ENCODE measurements around the gene MORC1.

Gene MORC1

DNA sequence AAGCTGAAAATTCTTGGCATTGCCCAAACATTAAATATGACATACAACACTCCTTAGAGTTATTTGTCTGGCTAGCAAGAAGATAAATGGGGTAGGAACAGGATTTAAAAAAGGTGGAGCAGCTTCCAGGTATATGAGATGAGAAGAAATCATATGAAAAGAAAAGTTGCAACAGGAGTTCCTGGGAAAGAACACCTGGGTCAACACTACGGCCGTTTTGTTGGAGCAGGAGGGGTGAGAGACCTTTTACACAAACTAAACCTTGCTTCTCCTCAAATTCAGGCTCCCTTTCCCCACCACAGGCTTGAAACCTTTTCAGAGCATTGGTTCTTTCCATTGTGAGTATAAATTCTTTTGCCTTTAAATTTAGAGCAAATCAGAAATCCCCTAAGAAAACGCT is 145.5 kb downstream of the MORC1 start:
- H3K79me2 ChIP-seq (ENCODE audit: insufficient read depth, low read length): 0 out of 2 replicates have a peak, but pooled peaks cover 3% of the 10 kb centered on the region
- TF ChIP-seq, protein P1, sequence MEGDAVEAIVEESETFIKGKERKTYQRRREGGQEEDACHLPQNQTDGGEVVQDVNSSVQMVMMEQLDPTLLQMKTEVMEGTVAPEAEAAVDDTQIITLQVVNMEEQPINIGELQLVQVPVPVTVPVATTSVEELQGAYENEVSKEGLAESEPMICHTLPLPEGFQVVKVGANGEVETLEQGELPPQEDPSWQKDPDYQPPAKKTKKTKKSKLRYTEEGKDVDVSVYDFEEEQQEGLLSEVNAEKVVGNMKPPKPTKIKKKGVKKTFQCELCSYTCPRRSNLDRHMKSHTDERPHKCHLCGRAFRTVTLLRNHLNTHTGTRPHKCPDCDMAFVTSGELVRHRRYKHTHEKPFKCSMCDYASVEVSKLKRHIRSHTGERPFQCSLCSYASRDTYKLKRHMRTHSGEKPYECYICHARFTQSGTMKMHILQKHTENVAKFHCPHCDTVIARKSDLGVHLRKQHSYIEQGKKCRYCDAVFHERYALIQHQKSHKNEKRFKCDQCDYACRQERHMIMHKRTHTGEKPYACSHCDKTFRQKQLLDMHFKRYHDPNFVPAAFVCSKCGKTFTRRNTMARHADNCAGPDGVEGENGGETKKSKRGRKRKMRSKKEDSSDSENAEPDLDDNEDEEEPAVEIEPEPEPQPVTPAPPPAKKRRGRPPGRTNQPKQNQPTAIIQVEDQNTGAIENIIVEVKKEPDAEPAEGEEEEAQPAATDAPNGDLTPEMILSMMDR (IDR thresholded peaks at IDR 0.05; ENCODE audit: low read length): no peak
- TF ChIP-seq EZH2 (IDR thresholded peaks at IDR 0.05; ENCODE audit: borderline replicate concordance, low read length): no peak

DNA sequence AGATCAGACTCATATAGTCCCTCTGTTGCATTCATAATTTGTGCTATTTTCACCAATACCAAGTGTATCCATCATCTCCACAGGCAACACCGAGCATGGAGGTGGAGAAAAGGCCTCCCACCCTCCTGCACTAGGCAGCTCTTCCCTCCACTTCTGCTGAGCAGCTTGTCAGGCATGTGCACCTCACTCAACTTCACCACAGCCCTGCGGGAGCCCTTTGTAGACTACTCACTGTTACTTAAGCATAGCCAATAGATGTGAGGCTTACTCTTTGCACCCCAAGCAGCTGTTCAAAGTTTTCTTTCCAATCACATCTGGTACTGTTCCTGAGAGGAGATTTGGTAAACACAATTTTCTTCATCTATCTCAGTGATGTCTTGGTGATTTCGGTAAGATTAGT is 147.4 kb downstream of the MORC1 start:
- no peak overlapping the region for H3K4me2 ChIP-seq (ENCODE audit: low read length)
- H3K9ac ChIP-seq (ENCODE audit: low read length): no peak overlapping the region
- H3K4me3 ChIP-seq (ENCODE audit: low read depth, low read length, poor library complexity, severe bottlenecking): no peak overlapping the region
- H3K4me1 ChIP-seq (ENCODE audit: insufficient read depth, low read length, severe bottlenecking): no peaks in the 10 kb centered on the region
- H4K20me1 ChIP-seq (ENCODE audit: insufficient read depth, low read length): no peaks in the 10 kb centered on the region
- no peak overlapping the region for H3K27ac ChIP-seq (ENCODE audit: low read depth, low read length, poor library complexity, severe bottlenecking)
- no peaks in the 10 kb centered on the region for H3K9me3 ChIP-seq (ENCODE audit: low read length)
- no peak for TF ChIP-seq EZH2 (IDR thresholded peaks at IDR 0.05; ENCODE audit: borderline replicate concordance, low read length)
- TF ChIP-seq, protein P1 (IDR thresholded peaks at IDR 0.05; ENCODE audit: low read length): no peak
- H3F3A ChIP-seq (ENCODE audit: insufficient read depth, low read length): no peaks in the 10 kb centered on the region
- no peaks in the 10 kb centered on the region for H3K79me2 ChIP-seq (ENCODE audit: insufficient read depth, low read length)
- no peak overlapping the region for H2AFZ ChIP-seq (ENCODE audit: low read length)
- no peaks in the 10 kb centered on the region for H3K9me2 ChIP-seq (ENCODE audit: low read depth, low read length)
- no peaks in the 10 kb centered on the region for H3K36me3 ChIP-seq (ENCODE audit: insufficient read depth, low read length)
- H3K27me3 ChIP-seq (ENCODE audit: insufficient read depth, low read length): no peaks in the 10 kb centered on the region

More for the DNA sequence above, 145.5 kb downstream of the MORC1 start:
- Histone ChIP-seq H4K20me1 (ENCODE audit: insufficient read depth, low read length) (no peaks in the 10 kb centered on the region), H2AFZ (ENCODE audit: low read length) (no peak overlapping the region), H3K9me3 (ENCODE audit: low read length) (no peaks in the 10 kb centered on the region), H3K27ac (ENCODE audit: low read depth, low read length, poor library complexity, severe bottlenecking) (no peak overlapping the region), H3K4me2 (ENCODE audit: low read length) (no peak overlapping the region), H3F3A (ENCODE audit: insufficient read depth, low read length) (no peaks in the 10 kb centered on the region), H3K9ac (ENCODE audit: low read length) (no peak overlapping the region), H3K27me3 (ENCODE audit: insufficient read depth, low read length) (no peaks in the 10 kb centered on the region), H3K36me3 (ENCODE audit: insufficient read depth, low read length) (no peaks in the 10 kb centered on the region), H3K4me3 (ENCODE audit: low read depth, low read length, poor library complexity, severe bottlenecking) (no peak overlapping the region), H3K4me1 (ENCODE audit: insufficient read depth, low read length, severe bottlenecking) (no peaks in the 10 kb centered on the region), H3K9me2 (ENCODE audit: low read depth, low read length) (no peaks in the 10 kb centered on the region)

DNA sequence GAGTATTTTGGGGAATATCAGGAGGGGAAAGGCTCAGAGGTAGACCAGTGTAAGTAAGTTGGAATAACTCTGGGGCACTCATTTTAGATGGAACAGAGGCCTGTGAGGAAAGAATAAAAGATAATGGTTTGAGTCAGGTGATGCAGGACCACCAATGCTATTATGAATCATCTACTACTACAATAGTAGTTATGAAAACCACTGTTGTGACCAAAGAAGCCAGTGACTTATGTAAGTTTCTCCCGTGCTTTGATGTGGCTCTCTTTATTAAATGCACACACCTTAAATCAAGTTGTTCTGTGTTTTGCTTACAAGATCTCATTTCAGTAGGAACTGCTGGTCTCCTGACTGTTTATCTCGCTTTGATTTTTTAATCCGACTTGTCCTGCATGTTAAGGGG is 151.2 kb downstream of the MORC1 start:
- Histone ChIP-seq H3F3A (ENCODE audit: insufficient read depth, low read length) (no peaks in the 10 kb centered on the region), H3K4me1 (ENCODE audit: insufficient read depth, low read length, severe bottlenecking) (no peaks in the 10 kb centered on the region), H3K79me2 (ENCODE audit: insufficient read depth, low read length) (no peaks in the 10 kb centered on the region), H3K4me2 (ENCODE audit: low read length) (no peak overlapping the region), H2AFZ (ENCODE audit: low read length) (no peak overlapping the region), H3K9ac (ENCODE audit: low read length) (no peak overlapping the region), H3K27me3 (ENCODE audit: insufficient read depth, low read length) (no peaks in the 10 kb centered on the region), H3K9me3 (ENCODE audit: low read length) (no peaks in the 10 kb centered on the region), H3K9me2 (ENCODE audit: low read depth, low read length) (no peaks in the 10 kb centered on the region), H3K36me3 (ENCODE audit: insufficient read depth, low read length) (no peaks in the 10 kb centered on the region), H3K4me3 (ENCODE audit: low read depth, low read length, poor library complexity, severe bottlenecking) (no peak overlapping the region), H4K20me1 (ENCODE audit: insufficient read depth, low read length) (no peaks in the 10 kb centered on the region), H3K27ac (ENCODE audit: low read depth, low read length, poor library complexity, severe bottlenecking) (no peak overlapping the region)
- TF ChIP-seq, protein P1 (IDR thresholded peaks at IDR 0.05; ENCODE audit: low read length): no peak
- no peak for TF ChIP-seq EZH2 (IDR thresholded peaks at IDR 0.05; ENCODE audit: borderline replicate concordance, low read length)

All from OCI-LY1 (cell line).